KOPT-K1 (cell line): ENCODE measurements around the gene SMARCA4.

ENCODE experiments used
- H3K27ac ChIP-seq: fragments of 200-600 bp; sonication (generic); 2 replicates; pipeline ENCODE4 v1.5.1; 2016; ENCODE audit warnings: antibody characterized with exemption, mild to moderate bottlenecking, low read depth, low read length; ENCODE audit not compliant: poor library complexity, severe bottlenecking
- H3K36me3 ChIP-seq: fragments of 200-600 bp; sonication (generic); 2 replicates; pipeline ENCODE4 v1.5.1; 2017; ENCODE audit warnings: antibody characterized with exemption, mild to moderate bottlenecking, low read length, moderate library complexity; ENCODE audit not compliant: insufficient read depth
- H3K9me3 ChIP-seq: fragments of 200-600 bp; sonication (generic); 2 replicates; pipeline ENCODE4 v1.5.1; 2017; ENCODE audit warnings: antibody characterized with exemption, low read length, mild to moderate bottlenecking; ENCODE audit not compliant: insufficient read depth, poor library complexity, severe bottlenecking

Gene SMARCA4

GRCh38 chr19:11023710-11024109 lies 62.9 kb downstream of the SMARCA4 start:
- Histone ChIP-seq H3K9me3 (no peaks in the 10 kb centered on the region), H3K36me3 (peaks cover 99% of the 10 kb centered on the region), H3K27ac (peak overlapping the region; percentile 44)

GRCh38 chr19:11024259-11024658 lies 63.4 kb downstream of the SMARCA4 start:
- peaks cover 99% of the 10 kb centered on the region for H3K36me3 ChIP-seq
- H3K27ac ChIP-seq = peak overlapping the region; percentile 44

GRCh38 chr19:11025006-11025405 lies 64.2 kb downstream of the SMARCA4 start:
- H3K36me3 ChIP-seq = peaks cover 99% of the 10 kb centered on the region
- H3K9me3 ChIP-seq = no peaks in the 10 kb centered on the region
- no peak overlapping the region for H3K27ac ChIP-seq

More at GRCh38 chr19:11024259-11024658, 63.4 kb downstream of the SMARCA4 start:
- H3K9me3 ChIP-seq = no peaks in the 10 kb centered on the region

- no peaks in the 10 kb centered on the region for H3K9me3 ChIP-seq
- H3K36me3 ChIP-seq = peaks cover 99% of the 10 kb centered on the region
- no peak overlapping the region for H3K27ac ChIP-seq
Measured at GRCh38 chr19:11025445-11025844, 64.6 kb downstream of the SMARCA4 start.

- Histone ChIP-seq H3K9me3 (no peaks in the 10 kb centered on the region), H3K36me3 (peaks cover 99% of the 10 kb centered on the region), H3K27ac (no peak overlapping the region)
Measured at GRCh38 chr19:11025997-11026396, 65.2 kb downstream of the SMARCA4 start.

GRCh38 chr19:11027381-11027780 lies 66.6 kb downstream of the SMARCA4 start:
- Histone ChIP-seq H3K36me3 (peaks cover 99% of the 10 kb centered on the region), H3K27ac (no peak overlapping the region), H3K9me3 (no peaks in the 10 kb centered on the region)

GRCh38 chr19:11028146-11028545 lies 67.3 kb downstream of the SMARCA4 start:
- H3K9me3 ChIP-seq = no peaks in the 10 kb centered on the region
- no peak overlapping the region for H3K27ac ChIP-seq
- peaks cover 99% of the 10 kb centered on the region for H3K36me3 ChIP-seq

- Histone ChIP-seq H3K9me3 (no peaks in the 10 kb centered on the region), H3K36me3 (peaks cover 100% of the 10 kb centered on the region), H3K27ac (no peak overlapping the region)
Measured at GRCh38 chr19:11031421-11032070, 70.7 kb downstream of the SMARCA4 start.

- H3K9me3 ChIP-seq = no peaks in the 10 kb centered on the region
- peaks cover 100% of the 10 kb centered on the region for H3K36me3 ChIP-seq
- H3K27ac ChIP-seq = no peak overlapping the region
Measured at GRCh38 chr19:11033251-11033650, 72.4 kb downstream of the SMARCA4 start.

GRCh38 chr19:11033763-11034162 lies 72.9 kb downstream of the SMARCA4 start:
- Histone ChIP-seq H3K27ac (no peak overlapping the region), H3K36me3 (peaks cover 100% of the 10 kb centered on the region), H3K9me3 (no peaks in the 10 kb centered on the region)

GRCh38 chr19:11034449-11035213 lies 73.8 kb downstream of the SMARCA4 start:
- Histone ChIP-seq H3K27ac (no peak overlapping the region), H3K9me3 (no peaks in the 10 kb centered on the region), H3K36me3 (peaks cover 100% of the 10 kb centered on the region)

GRCh38 chr19:11035441-11036377 lies 74.9 kb downstream of the SMARCA4 start:
- Histone ChIP-seq H3K9me3 (no peaks in the 10 kb centered on the region), H3K36me3 (peaks cover 96% of the 10 kb centered on the region), H3K27ac (no peak overlapping the region)

- H3K9me3 ChIP-seq = no peaks in the 10 kb centered on the region
- H3K36me3 ChIP-seq = peaks cover 96% of the 10 kb centered on the region
- H3K27ac ChIP-seq = no peak overlapping the region
Measured at GRCh38 chr19:11038511-11038910, 77.7 kb downstream of the SMARCA4 start.

GRCh38 chr19:11041194-11041593 lies 80.4 kb downstream of the SMARCA4 start:
- Histone ChIP-seq H3K27ac (no peak overlapping the region), H3K9me3 (no peaks in the 10 kb centered on the region), H3K36me3 (peaks cover 93% of the 10 kb centered on the region)
